Measurements from ENCODE around the gene ALDH18A1.
"Not testable (repeated sequence)": the region's sequence is repeated elsewhere in the genome, so short reads cannot be mapped to it uniquely, and the experiment has no call there.

ALDH18A1 gene

DNA sequence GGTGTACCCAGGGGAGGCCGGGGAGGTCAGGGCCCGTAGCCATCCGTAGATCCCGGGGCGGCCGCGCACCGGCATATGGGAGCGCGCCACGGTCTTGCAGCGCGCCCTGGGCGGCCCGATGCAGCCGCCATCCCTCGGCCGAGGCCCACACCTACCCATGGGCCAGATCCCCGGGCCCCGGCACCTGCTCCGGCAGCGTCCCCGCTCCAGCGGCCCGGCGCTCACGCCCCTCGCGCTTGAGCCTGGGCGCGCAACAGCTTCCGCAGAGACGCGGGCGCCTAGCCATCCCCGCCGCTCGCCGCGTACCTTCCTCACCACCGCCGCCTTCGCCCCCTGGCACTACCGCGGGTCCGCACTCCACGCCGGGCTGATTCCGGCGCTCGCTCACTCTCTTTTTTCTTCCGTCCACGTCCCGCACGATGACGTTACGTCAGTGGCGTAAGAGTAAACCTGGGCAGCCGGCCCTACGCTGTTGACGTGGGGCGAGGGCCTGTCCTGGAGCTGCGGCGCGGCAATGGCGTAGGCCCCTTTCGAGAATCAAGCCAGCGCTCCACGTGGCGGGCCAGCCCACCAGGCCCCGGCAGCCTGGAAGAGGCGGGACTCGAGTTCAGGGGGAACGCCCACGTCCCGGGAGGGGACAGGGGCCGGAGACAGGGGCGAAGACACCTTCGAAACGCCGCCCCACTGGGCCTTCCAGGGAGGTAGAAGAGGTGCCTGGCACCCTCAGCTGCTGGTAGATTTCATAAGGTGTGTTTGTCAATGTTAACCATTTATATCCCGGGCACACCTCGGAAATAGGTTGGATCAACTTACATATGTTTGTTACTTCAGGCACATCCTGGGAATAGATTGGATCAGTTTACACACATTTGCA is at the start of gene ALDH18A1:
ALDH18A1 (minus strand) TSS at position 421 of the 874 bp plus-strand sequence. CDS start 3,334 bp downstream, outside the sequence.
- peak; percentile 80 to 87 for DNase-seq (ENCODE audit: low read depth in 2 of 2)

DNA sequence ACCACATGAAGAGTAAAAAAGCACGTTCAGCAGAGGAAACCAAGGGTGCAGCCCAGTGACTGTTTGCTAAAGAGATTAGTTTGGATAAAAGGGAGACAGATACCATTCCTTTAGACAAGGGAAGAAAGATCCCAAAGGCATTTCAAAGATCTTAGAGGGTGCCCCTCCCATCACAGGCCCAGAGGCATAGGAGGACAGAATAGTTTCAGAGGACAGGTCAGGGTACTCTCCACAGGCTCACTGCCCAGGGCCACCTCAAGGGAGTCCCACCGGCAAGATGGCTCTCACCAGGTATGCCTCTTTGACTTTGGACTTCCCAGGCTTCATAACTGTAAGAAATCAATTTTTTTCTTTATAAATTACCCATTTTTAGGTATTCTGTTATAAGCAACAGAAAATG is 41.9 kb upstream of the ALDH18A1 start:
- DNase-seq (ENCODE audit: low read depth in 2 of 2), result no peak

DNA sequence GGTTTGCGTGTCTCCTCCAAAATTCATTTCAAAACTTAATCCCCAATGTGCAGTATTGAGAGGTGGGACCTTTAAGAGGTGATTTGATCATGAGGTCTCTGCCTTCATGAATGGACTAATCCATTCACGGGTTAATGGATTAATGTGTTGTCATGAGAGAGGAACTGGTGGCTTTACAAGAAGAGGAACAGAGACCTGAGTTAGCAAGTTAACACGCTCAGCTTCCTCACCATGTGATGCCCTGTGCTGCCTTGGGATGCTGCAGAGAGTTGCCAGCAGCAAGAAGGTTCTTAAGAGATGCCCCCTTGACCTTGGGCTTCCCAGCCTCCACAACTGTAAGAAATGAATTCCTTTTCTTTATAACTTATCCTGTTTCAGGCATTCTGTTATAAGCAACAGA is 40.9 kb upstream of the ALDH18A1 start:
- no peak for DNase-seq (ENCODE audit: low read depth in 2 of 2)

DNA sequence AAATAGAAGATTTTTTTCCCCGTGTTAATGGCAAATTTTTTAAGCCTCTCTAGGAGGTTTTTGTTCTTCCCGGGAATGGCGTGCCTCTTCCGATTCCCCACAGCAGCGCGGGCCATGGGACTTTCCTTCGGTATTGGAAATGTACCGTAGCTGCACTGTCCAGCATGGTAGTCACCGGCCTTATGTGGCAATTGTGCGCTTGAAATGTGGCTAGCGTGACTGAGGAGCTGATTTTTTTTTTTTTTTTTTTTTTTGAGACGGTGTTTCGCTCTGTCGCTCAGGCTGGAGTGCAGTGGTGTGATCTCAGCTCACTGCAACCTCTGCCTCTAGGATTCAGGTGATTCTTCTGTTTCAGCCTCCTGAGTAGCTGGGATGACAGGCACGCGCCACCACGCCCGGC is 38.2 kb upstream of the ALDH18A1 start:
- DNase-seq (ENCODE audit: low read depth in 2 of 2), result no peak

DNA sequence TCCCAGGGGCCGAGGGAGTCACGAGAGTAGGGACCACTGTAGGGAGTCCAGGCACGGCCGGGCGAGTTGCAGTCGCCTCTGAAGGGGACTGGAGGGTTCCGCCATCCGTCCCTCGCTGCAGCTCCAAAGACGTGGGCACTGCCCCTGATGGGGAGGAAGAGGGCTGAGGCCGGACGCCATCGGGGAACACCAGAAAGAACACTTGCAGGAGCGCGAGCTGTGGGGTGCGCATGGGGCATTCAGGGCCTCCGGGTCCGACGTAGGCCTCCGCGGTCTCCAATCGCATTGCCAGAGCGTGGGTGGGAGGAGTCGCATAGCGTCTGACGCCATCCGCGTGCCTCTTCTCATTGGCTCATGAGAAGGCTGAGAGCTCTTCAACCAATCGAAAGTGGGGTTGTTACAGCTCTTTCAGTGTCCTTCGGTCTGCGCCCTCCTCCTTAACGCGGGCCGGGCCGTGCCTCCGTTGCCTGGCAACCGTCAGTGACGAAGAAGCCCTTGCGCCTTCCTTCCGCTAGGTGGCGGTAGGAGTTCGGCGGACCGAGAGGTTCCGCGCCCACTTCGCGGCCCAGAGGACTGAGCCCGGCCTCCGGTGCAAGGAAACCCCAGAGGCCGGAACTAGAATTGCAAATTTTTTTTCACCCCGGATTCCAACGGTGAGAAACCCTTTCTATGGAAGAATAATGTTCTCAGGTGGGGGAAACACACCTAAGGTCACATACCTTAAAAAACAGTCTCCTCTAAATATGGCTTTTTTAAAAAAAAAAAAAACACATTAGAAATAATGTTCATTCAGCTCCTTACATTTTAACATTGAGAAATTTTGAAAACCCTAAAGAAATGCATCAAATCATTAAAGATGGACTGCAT is 37.4 kb upstream of the ALDH18A1 start, which contains the start of gene TCTN3:
TCTN3 (minus strand) TSS at position 260 of the 867 bp plus-strand sequence; CDS start at position 232, 28 bp downstream.
- DNase-seq (ENCODE audit: low read depth in 2 of 2), result peak; percentile 81 to 94

DNA sequence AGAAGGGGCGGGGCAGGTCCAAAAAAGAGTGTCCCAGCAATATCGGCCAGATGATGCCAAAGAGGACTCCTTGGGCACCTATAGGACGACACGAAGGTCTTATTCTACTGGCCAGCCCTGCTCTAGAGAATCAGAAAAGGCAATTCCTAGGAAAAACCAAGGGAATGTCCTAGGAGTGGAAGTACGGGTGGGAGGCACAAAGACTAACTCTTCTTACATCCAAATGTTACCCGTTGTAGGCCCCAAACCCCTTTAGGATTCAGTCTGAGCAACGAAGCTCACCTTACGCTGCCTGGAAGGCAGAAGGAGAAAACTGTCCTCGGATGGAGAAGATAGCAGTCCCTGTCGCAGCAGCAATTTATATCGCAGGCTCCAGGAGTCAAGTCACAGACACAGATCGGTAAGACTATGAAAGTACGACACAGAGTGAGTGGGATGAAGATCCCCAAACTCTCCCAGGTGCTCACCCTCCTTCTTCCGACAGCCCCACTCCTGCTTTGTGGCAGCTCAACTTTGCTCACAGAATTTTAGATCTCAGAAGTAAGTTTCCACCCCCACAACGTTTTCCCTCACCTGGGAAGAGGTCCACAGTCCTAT is 36.7 kb upstream of the ALDH18A1 start:
- DNase-seq (ENCODE audit: low read depth in 2 of 2), result no peak

DNA sequence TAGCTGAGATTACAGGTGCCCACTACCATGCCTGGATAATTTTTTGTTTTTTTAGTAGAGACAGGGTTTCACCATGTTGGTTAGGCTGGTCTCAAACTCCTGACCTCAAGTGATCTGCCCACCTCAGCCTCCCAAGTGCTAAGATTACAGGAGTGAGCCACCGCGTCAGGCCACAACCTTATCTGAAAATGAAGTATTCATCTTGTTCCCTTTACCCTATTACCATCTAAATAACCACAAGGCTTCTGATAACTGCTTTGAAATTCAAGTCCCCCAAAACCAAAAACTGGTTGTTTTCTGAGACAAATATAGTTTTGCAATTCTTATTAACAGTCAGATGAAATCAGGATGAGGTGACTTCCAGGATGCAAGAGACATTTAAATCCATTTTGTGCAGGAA is 34.8 kb upstream of the ALDH18A1 start:
- no peak for DNase-seq (ENCODE audit: low read depth in 2 of 2)

DNA sequence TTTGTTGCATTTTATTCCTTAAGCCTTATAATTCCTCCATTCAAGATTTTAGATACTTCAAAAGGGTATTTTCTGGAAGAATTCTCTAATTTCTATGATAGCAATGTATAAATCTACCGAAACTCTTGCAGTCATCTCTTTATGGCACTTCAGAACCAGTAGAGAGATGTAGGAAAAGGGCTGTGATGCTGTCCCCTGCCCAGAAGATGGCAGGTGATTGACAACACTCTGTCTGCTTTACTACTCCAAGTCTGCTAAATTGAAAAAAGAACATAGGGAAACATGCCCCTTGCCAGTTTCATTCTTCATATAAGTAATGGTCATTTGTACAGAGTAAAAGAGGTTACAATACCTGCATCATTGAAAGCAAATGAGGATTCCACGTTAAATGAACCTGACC is 32.1 kb upstream of the ALDH18A1 start:
- DNase-seq (ENCODE audit: low read depth in 2 of 2), result no peak

DNA sequence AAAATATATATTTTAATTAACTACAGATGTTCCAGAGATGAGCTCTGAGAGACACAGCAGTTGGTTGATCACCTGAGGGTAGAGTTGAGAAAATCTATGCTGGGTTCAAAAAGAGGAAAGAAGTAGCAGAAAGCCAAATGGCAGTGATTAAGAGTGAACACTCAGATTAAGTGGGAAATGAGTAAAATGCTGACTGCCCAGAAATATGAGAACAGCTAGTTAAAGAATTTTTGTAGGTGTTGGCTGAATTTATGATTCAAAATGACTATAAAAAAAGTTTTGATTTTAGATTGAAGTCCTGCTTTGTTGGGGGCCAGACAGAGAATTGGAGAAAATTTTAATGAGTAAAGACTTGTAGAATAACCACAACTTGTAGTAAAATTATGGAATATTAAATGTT is 27.5 kb upstream of the ALDH18A1 start:
- DNase-seq (ENCODE audit: low read depth in 2 of 2), result no peak

DNA sequence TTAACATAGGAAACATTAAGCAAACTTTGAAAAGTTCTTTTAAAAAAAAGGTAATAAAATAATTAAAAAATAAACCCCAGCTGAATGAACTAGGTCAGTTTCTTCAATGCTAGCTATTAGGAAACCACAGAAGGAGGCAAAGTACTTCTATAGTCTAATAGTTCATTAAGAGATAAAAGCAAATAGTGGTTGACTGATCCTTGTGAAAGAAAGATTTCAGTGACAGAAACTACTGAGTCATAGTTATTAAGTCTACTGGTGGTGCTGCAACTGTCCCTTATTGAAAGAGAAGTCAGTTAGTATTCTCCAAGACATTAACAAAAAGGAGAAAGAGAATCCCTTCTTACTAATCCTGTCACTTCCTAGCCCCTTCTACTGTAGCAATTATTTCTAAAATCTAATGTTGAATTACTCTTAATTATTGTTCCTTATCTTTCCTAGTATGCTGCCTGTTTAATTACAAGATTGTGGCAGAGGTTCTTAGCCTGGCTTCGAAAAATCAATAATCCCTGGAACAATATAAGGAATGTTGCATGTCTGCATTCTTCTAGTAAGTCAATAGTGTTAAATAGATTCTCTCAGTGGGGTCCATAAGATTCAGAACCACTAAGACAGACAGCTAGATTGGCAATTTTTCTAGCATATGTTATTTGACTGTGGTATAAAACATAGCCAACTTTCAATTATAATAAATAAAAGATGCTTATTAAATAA is 19.0 kb upstream of the ALDH18A1 start:
- no peak for DNase-seq (ENCODE audit: low read depth in 2 of 2)

DNA sequence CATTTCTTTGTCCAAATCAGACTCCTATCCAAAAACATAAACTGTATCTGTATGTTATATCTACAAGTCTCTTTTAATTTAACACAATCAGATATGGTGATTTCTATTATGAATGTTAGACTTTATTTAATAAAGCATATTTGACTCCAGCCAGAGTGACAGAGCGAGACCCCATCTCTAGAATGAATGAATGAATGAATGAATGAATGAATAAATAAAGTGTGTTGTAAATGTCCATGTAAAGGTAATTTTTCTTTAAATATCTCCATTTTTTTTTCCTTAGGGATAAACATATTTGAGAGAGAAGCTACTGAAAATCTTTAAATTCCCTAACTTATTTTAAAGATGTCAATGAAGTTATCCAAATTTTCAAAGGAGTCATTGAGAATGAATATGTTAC is 18.1 kb upstream of the ALDH18A1 start:
- DNase-seq (ENCODE audit: low read depth in 2 of 2), result no peak

DNA sequence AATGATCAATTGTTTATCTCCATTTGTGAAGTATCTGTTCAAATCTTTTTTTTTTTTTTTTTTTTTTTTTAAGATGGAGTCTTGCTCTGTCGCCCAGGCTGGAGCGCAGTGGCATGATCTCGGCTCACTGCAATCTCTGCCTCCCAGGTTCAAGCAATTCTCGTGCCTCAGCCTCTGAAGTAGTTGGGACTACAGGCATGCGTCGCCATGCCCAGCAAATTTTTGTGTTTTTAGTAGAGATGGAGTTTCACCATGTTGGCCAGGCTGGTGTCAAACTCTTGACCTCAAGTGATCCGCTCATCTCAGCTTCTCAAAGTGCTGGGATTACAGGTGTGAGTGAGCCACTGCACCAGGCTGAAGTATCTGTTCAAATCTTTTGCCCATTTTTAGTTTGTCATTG is 16.1 kb upstream of the ALDH18A1 start:
- not testable (repeated sequence) for DNase-seq (ENCODE audit: low read depth in 2 of 2)

DNA sequence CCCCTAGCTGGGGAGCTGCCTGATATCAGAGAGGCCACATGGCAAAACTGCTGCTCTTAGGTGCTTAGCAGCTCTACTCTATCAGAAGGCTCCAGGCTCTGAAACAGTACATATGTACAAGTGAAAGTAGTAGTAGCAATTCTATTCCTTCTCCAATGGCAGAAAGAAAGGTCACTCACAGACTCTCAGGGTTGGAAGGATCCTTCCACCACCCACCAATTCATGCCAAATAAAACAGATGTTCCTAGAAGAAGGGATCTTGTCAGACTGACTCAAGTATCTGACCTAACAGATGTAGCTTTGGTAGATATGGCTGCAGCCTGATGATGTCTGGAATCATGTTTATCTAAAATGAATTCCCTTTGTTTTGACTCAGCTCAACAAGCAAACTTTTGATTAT is 8.0 kb upstream of the ALDH18A1 start:
- no peak for DNase-seq (ENCODE audit: low read depth in 2 of 2)

DNA sequence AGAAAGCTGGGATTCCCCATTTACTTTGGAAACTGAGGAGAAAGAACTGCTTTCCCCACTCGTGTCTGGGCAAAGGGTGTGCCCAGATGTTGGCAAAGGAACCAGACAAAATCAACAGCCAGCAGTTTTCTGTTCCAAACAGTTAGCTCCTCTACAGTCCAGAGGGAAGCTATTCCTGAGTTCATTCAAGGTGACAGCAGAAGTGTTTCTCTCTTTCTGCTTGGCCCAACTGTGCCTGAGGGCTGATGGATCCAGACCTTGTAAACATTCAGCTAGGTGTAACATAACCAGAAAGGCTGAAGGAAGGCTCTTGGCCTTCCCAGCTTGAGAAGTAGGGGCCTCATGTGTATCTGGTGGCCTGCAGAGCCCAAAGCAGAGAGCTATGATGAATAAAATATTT is 7.0 kb upstream of the ALDH18A1 start:
- DNase-seq (ENCODE audit: low read depth in 2 of 2), result no peak

DNA sequence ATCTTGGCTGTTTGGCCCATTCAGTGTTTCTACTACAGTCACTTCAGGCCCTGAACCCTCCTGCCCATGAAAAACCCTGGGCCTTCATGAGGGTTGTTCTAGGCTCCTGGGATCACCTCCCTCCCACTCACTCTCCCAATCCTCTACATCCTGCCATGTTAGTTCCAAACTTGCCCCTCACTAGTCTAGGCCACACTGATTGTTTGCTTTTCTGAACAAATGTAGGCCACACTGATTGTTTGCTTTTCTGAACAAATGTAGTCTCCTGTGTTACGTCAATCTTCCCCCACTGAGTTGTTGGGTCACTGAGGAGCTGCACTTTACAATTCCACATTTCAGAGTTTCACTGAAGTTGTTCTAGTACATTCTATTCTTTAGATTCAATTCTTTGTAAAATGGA is 5.3 kb upstream of the ALDH18A1 start:
- DNase-seq (ENCODE audit: low read depth in 2 of 2), result no peak

DNA sequence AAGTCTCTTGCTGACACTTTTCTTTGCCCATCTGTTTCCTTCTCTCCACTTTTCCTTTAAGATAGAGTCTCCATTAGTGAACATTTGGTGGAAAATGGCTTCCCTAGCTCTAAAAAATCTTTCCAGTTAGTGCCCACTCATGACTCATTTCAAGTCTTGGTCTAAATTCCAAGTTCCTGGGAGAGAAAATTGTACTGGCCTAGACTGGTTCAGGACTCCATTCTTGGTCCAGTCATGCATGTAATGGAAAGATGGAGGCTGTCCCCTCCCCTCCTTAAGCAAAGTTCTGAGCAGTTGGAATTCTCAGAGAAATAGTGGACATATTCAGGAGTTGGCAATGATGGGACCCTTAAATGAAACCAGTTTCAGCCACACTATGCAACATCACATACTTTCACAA is 3.8 kb upstream of the ALDH18A1 start:
- no peak for DNase-seq (ENCODE audit: low read depth in 2 of 2)

DNA sequence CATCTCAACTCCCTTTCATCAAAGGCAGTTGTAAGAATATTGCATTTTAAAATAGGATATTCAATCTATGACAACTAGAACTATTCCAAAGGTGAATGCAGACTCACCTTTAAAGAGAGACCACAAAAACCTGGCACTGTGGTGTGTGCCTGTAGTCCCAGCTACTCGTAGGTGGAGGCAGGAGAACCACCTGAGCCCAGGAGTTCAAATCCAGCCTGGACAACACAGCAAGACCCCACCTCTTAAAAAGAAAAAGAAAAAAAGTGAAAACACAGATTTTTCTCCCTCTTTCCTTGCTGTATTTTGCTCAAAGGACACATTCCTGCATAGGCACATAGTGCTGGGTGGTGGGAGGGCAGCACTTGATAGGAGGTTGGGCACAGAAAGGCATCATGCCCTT is 739 bp upstream of the ALDH18A1 start:
- DNase-seq (ENCODE audit: low read depth in 2 of 2), result no peak

DNA sequence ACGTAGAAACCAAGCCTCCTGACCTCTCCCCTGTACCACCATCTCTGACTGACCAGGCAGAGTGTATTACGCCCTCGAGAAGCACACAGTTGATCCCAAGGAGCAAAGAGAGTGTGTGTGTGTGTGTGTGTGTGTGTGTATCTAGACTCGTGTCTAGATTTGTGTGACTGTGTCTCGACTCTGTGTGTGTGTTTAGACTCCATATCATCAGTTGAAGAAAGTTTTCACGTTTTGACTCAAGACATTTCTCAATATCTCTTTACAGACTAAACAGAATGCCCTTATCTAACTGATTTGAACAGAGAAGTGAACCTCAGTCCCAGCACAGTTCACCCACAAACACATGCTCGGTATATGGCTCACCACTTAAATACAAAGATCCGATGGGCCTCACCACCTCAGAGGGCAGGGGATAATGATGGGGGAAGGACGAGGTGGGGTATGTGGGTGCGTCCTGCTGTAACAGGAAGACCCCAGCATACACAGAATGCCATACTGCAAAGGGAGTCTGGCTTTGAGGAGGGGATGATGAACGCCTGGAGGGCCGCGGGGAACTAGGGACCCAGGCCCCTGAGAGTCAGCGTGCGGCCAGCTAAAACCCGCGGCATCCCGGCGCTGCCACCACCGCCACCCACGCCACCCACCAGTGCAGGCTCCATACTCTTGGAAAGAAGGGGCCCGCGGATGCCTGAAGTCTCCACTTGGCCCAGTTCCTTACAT is 780 bp downstream of the ALDH18A1 start:
- no peak for DNase-seq (ENCODE audit: low read depth in 2 of 2)

DNA sequence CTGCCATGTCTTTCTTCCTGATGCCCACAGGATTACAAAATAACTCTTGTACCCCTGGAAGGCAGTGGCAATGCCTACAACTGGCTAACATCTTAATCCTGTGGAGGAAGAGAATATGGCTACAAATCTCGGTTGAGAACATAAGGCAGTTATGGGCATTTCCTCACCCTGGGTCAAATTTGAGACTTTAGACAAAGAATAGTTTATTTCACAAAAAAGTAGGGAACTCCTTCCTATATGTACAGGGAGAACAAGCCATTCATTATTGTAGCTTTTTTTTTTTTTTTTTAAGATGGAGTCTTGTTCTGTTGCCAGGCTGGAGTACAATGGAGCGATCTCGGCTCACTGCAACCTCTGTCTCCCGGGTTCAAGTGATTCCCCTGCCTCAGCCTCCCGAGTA is 2.6 kb downstream of the ALDH18A1 start:
- DNase-seq (ENCODE audit: low read depth in 2 of 2), result no peak

DNA sequence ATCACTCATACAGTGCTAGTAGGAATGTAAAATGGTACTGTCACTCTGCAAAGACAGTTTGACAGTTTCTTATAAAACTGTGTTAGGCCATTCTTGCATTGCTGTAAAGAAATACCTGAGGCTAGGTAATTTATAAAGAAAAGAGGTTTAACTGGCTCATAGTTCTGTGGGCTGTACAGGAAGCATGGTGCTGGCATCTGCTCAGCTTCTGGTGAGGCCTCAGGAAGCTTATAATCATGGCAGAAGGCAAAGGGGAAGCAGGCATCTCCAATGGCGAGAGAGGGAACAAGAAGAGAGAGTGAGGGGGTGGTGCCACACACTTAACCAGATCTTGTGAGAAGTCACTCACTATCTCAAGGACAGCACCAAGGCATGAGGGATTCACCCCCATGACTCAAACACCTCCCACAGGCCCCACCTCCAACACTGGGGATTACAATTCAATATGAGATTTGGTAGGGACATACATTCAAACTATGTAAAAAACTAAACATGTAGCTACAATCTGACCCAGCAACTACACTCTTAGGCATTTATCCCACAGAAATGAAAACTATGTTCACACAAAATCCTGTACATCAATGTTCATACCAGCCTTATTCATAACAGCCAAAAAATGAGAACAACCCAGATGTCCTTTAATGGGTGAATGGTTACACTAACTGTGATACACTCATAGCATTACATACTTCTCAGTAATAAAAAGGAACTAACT is 5.0 kb downstream of the ALDH18A1 start:
- no peak for DNase-seq (ENCODE audit: low read depth in 2 of 2)
